ENCODE data around the gene ANG.

GRCh38 chr14:20743556-20743955 lies 55.0 kb downstream of the ANG start:
- TF ChIP-seq CTCF (IDR thresholded peaks at IDR 0.05) (no peak), POLR2A (IDR thresholded peaks at IDR 0.05) (no peak)

All from adrenal gland (tissue), 5 donors.